Stromal cell of bone marrow (primary cell): ENCODE measurements around the gene SHLD2.
"Not testable (repeated sequence)": the region's sequence is repeated elsewhere in the genome, so short reads cannot be mapped to it uniquely, and the experiment has no call there.

Experiments
- DNase-seq: peaks from one replicate; pipeline ENCODE4 v3.0.0-alpha.2; 2012; ENCODE audit warnings: low read depth

Gene SHLD2

DNA sequence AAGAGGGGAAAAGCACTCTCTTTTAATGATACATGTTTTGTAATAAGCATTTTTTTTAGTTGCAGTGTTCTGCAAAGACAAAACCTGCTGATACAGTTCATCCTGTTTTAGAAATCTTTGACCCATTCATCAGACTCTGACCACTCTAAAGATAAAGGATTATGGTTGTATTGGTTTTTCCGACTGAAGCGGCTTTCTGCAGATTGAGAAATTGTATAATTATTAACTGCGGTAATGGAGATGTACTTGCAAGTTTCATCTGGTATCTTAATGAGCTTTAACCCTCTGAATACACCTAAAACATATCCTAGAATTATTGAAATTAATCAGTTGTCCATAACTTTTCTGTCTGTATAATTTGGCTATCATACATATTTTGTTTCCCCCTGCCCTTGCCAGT is 50.6 kb downstream of the SHLD2 start:
- not testable (repeated sequence) for DNase-seq

DNA sequence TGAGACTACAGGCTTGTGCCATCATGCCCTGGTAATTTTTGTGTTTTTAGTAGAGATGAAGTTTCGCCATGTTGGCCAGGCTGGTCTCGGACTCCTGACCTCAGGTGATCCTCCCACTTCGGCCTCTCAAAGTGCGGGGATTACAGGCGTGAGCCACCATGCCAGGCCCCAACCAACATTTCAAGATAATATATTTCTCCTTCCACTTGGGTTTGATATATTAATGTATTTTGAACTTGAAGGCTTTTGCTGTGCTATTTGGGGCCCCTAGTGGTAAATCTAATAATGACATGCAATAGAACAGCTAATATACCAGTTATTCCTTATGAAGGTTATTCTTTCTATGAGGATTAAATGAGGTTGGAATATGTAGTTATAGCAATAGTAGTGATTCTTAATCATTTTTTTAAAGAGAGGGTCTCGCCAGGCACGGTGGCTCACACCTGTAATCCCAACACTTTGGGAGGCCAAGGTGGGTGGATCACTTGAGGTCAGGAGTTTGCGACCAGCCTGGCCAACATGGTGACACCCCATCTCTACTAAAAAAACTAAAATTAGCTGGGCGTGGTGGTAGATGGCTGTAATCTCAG is 54.1 kb downstream of the SHLD2 start:
- DNase-seq: not testable (repeated sequence)

DNA sequence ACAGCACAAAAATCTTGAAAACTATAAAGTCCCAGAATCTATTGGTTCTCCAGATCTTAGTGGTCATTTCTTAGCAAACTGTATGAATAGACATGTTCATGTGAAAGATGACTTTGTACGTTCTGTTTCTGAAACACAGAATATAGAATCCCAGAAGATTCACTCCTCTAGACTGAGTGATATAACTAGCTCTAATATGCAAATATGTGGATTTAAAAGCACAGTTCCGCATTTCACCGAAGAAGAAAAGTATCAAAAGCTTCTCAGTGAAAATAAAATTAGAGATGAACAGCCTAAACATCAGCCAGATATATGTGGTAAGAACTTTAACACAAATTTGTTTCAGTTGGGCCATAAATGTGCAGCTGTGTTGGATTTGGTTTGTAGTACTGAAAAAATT is 56.5 kb downstream of the SHLD2 start:
- not testable (repeated sequence) for DNase-seq

DNA sequence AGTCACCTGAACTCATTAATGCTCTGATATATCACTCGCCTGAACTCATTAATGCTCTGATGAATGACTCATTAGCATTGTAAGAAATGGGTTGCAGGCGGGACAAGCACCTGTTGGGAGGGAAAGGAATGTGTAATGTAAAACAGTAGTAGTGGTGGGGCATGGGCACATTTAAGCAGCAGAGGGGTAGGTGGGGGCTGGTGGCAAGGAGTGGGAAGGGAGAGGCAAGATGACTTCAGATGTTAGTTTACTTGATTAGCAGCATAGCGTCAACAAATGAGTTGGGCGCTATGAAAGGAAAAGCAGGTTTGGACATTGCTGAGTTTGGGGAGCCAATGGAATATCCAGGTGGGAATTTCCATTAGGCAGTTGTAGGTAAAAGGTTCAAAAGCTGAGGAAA is 61.8 kb downstream of the SHLD2 start:
- not testable (repeated sequence) for DNase-seq

DNA sequence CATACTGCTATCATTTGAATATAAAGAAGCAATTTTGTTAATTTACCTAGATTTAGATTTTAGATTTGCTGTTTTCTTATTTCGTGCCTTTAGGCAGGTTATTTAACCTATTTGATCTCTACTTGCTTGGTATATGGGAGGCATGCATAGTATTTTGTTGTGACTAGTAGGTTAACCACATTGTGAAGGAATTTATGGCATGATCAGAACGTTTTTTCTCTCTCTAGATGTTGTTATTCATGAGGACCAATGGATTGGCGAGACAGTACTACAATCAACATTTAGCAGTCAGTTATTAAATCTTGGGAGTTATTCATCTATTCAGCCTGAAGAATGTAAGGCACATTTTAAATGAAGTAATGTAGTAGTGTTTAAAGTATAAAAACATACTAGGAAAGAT is 62.8 kb downstream of the SHLD2 start:
- DNase-seq: peak; percentile 1

DNA sequence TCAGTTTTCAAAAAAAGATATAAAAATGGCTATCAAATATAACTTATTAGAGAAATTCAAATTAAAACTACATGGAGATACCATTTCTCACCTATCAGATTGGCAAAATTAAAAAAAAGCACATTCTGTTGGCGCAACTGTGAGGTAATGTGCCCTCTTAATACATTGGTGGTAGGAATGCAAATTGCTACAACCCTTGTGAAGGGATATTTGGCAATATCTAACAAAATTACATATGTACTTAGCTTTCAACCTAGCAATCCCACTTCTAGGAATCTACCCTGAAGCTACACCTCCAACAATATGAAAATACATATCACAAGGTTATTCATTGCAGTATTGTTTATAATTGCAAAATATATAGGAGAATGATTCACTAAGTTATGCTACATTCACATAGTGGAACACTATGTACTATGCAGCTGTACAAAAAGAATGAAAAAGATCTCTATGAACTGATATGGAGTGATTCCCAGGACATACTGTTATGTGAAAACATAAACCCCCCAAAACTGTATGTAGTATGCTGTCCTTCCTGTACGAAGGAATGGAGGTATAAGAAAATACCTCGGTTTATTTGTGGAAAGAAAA is 67.8 kb downstream of the SHLD2 start:
- not testable (repeated sequence) for DNase-seq

DNA sequence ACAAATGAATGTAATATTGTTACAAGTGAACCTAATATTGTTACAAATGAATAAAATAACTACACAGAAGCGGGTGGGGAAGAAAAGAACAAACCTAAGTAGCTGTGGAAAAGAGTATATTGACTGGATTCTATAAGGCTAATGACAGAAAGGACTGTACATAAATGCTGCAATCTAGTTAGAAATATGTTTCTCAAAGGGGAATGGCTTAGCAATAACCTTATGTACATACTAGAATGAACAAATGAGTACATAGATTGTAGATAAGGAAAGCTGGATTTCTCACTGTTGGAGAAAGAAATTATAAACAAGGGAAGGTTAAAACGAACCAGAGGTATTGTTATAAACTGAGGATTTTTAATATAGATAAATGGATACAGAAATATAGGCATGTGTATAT is 68.4 kb downstream of the SHLD2 start:
- DNase-seq: not testable (repeated sequence)

DNA sequence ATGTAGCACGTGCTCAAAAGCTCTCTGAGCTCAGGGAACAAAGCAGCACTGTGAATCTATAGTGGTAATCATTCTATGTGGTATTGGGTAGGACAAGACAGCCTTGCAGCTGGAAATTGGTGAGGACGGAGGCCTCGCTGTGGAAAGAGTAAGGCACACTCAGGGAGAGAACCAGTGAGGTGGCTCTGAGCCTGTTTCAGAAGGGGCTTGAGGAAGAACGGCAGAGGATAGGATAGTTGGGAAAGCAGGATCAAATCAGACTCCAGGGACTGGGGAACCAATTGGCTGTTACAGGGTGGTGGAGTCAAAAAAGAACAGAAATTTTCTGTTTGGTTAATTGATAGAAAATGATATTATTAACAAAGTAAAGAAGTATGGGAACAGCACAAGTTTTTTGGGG is 74.9 kb downstream of the SHLD2 start:
- not testable (repeated sequence) for DNase-seq

DNA sequence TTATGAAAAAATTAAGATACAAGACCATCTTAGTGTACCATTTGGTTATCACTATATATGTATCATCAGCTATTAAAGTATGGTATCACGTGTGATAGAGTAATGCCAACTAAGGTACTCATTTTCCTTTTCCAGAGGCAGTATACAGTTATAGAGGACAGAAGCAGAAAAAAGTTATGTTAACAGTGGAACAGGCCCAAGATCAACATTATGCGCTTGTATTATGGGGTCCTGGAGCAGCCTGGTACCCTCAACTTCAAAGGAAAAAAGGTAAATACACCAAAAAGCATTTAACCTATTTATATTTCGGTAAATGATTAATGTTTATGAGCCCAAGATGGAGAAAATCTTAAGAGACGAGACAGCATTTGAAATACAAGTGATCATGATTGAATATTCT is 75.7 kb downstream of the SHLD2 start:
- not testable (repeated sequence) for DNase-seq

DNA sequence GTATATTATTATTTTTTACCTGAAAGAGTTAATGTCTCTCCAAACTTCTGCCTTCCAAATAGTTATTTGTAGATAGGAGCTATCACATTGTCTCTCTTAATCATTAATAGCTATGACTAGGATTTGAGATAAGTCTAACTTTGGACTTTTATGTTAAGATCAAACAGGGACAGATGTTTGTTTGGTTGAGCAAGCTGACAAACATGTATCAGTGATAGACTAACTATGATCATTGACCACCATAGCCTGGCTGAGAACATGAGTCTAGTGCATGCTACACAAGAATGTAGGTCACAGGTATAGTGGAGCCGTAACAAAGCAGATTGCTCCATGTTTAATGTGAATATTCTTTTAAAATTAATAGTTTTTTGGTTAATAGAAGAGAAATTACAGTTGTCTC is 76.7 kb downstream of the SHLD2 start:
- DNase-seq: not testable (repeated sequence)

DNA sequence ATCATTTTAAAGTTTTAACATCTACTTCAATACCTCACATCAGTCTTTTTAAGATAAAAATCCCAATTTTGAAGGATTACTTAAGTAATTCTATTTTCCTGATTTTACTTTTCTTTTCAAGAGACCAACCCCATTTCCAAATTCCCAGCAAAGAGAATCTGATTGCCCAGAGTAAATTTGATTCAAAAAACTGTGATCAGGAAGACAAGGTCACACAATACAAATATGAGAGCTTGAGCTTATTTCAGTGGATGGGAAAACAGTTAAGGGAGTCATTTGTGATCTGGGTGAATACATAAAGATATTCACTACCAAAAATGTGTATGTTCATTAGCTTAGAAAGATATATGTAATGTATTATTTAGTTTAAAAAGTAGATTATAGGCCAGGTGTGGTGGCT is 77.2 kb downstream of the SHLD2 start:
- DNase-seq: not testable (repeated sequence)

DNA sequence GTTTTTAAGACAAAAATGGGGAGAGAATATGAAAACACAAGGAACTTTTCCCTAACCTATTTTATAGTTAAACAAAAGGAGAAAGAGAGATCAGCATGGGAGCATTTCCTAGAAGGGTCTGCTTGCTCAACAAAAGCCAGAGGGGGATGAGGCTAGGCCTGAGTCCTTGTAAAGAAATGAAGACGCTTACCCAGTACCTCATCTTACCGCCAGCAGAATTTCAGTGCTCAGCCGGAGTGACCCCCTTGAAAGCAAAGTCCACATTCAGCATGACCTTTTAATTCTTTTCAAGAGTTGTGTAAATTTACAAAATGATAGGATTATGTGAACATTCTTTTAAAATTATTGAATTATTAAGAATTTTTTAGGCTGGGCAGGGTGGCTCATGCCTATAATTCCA is 82.6 kb downstream of the SHLD2 start:
- not testable (repeated sequence) for DNase-seq

DNA sequence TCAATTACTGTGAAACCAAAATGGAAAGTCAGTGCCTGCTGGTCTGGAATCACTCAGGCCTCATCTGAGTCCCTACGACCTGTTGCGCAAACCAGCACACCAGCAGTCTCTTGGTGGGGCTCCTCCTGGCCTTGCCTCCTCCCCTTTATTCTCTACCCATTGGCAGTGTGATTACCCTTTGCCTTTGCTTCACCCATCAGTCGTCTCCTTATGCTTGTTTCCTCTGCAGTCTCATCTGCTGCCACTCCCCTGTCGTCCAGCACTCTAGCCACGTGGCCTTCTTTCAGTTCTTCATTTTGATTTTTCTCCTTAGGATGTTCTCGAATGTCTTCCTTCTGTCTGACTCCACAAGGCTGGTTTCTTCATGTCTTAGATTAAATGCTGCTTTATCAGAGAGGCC is 89.4 kb downstream of the SHLD2 start:
- not testable (repeated sequence) for DNase-seq

DNA sequence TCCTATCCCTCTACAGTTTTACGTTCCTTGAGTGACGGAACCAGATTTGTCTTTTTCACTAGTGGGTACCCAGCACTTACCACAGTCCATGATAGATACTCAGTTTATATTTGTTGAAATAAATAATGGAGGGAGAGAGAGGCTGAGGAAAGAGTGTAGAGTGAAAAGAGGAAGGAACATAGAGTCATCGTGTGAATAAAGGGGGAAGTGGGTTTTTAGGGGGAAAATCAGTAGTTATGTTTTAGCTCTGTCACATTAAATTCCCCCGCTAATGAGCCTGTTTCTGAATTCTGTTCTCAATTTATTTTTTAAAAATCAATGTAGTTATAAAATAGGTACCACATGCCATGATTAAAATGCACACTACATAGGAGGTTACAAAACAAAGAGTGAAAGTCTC is 91.0 kb downstream of the SHLD2 start:
- DNase-seq: not testable (repeated sequence)

DNA sequence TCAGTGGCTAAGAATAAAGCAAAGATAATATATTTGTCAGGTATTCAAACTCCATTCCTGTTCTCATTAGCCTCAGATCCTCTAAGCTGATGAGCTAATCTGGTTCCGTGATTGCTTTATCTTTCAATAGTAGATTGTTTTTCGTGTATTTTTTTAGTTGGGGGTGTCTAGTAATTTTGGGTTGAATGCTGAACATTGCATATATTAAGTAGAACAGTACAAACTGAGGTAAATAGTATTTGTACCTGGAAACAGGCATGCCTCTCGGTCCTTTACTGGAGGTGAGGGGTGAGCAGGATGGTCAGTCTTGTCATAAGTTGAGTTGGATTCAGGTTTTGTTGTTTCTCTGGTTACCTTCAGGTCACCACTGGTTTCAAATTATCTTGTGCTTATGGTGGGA is 92.6 kb downstream of the SHLD2 start:
- not testable (repeated sequence) for DNase-seq

DNA sequence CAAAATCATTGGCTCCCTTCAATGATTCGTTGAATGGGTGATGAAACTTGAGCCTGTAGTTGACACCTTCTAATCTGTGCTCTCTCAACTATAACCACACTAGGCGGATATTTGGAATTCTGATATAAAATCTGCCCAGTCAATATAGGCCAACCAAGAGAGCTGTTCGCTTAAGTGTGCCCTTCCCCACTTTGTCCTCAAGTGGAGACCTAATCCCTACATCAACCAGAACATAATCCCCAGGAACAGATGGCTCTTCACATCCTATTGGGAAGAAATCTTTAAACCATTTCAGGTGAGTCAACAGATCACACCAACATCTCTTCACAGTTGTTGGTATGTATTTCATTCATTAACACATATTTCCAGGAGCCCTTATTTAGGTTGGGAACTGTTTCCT is 96.8 kb downstream of the SHLD2 start:
- not testable (repeated sequence) for DNase-seq

DNA sequence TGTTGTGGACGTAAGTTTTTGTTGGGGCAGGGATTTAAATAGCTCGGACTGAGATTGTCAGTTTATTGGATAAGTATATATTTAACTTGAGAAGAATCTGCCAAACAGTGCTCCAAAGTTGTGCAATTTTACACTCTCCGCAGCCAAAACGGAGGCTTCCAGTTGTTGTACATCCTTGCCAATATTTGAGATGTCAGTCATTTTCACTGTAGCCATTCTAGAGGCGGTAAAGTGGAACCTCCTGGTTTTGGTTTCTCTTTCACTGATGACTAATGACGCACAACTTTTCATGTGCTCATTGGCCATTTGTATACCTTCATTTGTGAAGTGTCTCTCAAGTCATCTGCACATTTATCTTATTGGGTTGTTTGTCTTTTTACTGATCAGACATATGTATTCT is 105.9 kb downstream of the SHLD2 start:
- peak; percentile 85 for DNase-seq

DNA sequence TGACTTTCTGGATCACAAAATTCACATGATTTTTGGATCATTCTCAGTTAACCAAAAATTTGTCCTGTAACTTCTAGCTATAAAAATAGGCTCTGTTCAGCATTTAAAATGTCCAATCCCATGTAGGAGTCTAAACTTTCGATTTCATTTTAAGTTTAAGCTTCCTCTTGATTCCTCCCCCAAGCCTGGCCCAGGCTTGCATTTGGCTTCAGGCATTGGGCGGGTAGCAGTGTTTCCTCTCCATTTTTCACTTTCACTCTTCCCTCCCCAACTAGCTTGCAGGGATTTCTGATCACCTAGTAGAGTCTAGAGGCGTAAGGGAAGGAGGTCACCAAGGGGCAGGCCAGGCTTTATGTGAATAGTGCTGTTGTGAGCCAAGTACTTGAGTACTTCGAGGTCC is 109.8 kb downstream of the SHLD2 start:
- not testable (repeated sequence) for DNase-seq

DNA sequence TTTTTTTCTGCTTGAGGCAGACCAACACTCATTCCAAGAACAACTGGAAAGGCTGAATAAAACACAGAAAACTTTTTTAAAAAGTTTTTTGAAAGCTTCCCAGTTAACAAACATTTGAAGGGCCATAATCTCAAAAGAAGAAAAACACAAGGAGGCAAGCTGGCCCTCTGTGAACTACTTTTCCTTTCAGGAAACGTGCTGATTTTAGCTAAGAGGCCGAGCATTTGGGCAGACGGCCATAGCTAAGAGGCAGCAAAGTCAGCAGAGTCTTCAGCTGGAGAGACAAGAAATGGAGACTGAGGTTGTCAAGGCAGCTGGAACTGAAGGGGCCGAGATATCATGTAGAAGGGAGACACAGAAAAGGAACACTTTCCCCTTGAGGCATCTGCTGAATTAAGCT is 111.9 kb downstream of the SHLD2 start:
- not testable (repeated sequence) for DNase-seq

DNA sequence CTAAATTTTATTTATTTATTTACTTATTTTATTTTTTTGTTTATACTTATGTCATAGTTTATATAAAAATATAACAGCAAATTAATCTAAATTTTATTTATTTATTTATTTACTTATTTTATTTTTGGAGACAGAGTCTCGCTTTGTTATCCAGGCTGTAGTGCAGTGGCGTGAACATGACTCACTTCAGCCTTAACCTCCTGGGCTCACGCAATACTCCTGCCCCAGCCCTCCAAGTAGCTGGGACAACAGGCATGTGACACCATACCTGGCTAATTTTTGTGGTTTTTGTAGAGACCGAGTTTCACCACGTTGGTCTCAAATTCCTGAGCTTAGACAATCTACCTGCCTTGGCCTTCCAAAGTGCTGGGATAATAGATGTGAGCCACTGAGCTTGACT is 115.3 kb downstream of the SHLD2 start:
- DNase-seq: not testable (repeated sequence)

DNA sequence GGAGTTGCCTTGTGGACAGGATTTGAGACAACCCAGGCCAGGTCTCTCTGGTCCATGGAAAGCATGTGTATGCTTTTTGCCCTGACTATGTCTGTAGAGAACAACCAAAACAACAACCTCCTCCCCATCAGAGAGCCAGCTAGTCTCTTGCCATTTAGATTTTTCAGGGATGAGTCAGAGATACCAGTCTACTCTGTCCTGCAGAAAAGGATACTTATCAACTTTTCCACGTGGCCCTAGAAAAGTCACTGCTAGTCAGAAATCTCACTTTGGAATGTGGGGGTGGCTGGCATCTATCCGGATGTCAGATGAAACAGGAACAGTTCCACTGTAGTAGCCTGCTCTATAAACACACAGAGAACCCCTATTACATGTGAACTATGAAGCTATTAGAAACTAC is 116.8 kb downstream of the SHLD2 start:
- not testable (repeated sequence) for DNase-seq

DNA sequence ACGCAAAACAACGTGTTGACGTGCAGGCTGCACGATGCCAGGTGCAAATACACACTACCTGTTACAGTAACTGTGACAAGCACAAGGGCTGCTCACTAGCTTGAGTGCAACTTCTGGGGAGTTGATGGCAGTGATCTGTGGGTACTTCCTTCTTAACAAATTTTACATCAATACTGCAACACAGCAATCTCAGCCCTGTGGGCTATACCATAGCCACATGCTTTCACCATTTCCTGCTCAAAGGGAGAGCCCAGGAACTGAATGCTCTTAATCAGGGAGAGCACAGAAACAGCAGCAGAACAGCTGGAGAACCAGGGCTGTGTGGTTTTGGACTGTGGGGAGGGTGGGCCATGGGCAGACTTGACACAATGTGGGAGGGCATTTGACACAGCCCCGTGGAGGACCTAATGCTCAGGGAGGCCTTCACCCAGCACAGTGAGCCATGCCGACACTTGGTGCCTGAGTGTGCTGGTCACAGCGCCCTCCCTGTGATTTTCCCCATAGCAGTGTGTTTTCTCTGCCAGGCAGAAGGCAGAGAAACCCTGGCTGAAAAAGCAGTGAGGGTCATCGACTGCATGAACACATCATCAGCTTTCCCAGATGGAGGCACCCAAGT is 118.3 kb downstream of the SHLD2 start:
- DNase-seq: not testable (repeated sequence)

DNA sequence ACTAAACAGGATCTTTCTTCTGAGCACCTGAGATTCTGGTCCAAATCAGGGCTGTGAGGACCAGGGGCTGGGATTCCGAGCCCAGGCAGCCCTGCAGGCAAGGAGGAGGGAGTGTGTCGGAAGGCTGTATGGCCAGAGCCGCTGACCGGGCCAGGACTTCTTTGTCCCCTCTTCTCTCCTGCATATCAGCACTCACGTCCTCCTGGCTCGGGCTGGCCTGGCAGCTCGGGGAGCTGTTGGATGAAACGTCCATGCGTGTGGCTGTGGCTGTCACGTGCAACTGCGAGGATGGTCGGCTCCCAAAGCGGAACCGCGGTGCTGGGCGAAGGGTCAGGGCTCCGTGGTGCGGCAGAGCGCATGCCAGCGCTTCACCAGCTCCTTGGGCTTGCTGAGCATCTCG is 118.8 kb downstream of the SHLD2 start:
- DNase-seq: not testable (repeated sequence)

DNA sequence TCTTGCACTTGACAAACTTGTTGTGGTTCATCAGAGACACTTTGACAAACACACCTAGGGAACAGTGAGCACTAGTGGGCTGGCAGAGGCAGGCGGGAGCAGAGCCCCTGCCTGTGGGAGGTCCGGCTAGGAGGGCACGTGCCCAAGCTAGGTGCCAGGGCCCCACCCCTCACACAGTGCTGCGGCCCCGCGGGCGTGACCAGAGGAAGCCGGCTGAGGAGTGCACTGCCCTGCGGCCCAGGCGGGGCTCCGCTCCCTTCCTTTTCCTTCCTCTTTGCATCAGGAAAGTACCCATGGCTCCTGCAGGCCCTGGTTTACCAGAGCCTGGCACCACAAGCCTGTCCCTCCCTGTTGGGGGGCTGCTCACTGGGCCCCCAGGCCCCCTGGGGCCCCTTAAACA is 121.1 kb downstream of the SHLD2 start:
- DNase-seq: not testable (repeated sequence)
